Measurements from ENCODE around the gene SGIP1.

SGIP1 gene

GRCh38 chr1:66535853-66536252 is 1.9 kb downstream of the SGIP1 start:
- no peak for DNase-seq
- no peaks in the 10 kb centered on the region for H3K79me2 ChIP-seq (ENCODE audit: low read length)

GRCh38 chr1:66537718-66538117 is 3.8 kb downstream of the SGIP1 start:
- H3K79me2 ChIP-seq (ENCODE audit: low read length) = no peaks in the 10 kb centered on the region
- no peak overlapping the region for H2AFZ ChIP-seq (ENCODE audit: low read length)
- H3K36me3 ChIP-seq (replicated peaks; ENCODE audit: insufficient read depth, low read length) = no peaks in the 10 kb centered on the region
- no peaks in the 10 kb centered on the region for H3K9me2 ChIP-seq (replicated peaks; ENCODE audit: insufficient read depth, low read length)
- H3K4me1 ChIP-seq (ENCODE audit: low read length) = no peaks in the 10 kb centered on the region
- H3F3A ChIP-seq (ENCODE audit: insufficient read depth, low read length) = no peaks in the 10 kb centered on the region
- H3K27ac ChIP-seq (ENCODE audit: low read length) = no peak overlapping the region
- no peak for DNase-seq
- no peak for TF ChIP-seq EZH2 (optimal IDR thresholded peaks at IDR 0.05; ENCODE audit: low read depth, low read length)
- no peak for TF ChIP-seq EZH2phosphoT487 (IDR thresholded peaks at IDR 0.05; ENCODE audit: low read length)
- TF ChIP-seq, protein P1, sequence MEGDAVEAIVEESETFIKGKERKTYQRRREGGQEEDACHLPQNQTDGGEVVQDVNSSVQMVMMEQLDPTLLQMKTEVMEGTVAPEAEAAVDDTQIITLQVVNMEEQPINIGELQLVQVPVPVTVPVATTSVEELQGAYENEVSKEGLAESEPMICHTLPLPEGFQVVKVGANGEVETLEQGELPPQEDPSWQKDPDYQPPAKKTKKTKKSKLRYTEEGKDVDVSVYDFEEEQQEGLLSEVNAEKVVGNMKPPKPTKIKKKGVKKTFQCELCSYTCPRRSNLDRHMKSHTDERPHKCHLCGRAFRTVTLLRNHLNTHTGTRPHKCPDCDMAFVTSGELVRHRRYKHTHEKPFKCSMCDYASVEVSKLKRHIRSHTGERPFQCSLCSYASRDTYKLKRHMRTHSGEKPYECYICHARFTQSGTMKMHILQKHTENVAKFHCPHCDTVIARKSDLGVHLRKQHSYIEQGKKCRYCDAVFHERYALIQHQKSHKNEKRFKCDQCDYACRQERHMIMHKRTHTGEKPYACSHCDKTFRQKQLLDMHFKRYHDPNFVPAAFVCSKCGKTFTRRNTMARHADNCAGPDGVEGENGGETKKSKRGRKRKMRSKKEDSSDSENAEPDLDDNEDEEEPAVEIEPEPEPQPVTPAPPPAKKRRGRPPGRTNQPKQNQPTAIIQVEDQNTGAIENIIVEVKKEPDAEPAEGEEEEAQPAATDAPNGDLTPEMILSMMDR (IDR thresholded peaks at IDR 0.05; ENCODE audit: low read length) = no peak
- H4K20me1 ChIP-seq (ENCODE audit: insufficient read depth, low read length) = no peaks in the 10 kb centered on the region
- no peak overlapping the region for H3K9ac ChIP-seq (ENCODE audit: low read length)
- H3K9me3 ChIP-seq (replicated peaks; ENCODE audit: insufficient read depth, low read length) = no peaks in the 10 kb centered on the region
- H3K4me2 ChIP-seq (ENCODE audit: low read depth, low read length) = no peak overlapping the region
- no peaks in the 10 kb centered on the region for H3K27me3 ChIP-seq (replicated peaks; ENCODE audit: insufficient read depth, low read length)
- H3K4me3 ChIP-seq (ENCODE audit: low read length) = no peak overlapping the region

More at GRCh38 chr1:66535853-66536252, 1.9 kb downstream of the SGIP1 start:
- H4K20me1 ChIP-seq (ENCODE audit: insufficient read depth, low read length) = no peaks in the 10 kb centered on the region
- no peak overlapping the region for H3K27ac ChIP-seq (ENCODE audit: low read length)
- H3K9me2 ChIP-seq (replicated peaks; ENCODE audit: insufficient read depth, low read length) = no peaks in the 10 kb centered on the region
- no peak overlapping the region for H3K4me2 ChIP-seq (ENCODE audit: low read depth, low read length)
- H3F3A ChIP-seq (ENCODE audit: insufficient read depth, low read length) = no peaks in the 10 kb centered on the region
- no peaks in the 10 kb centered on the region for H3K9me3 ChIP-seq (replicated peaks; ENCODE audit: insufficient read depth, low read length)
- TF ChIP-seq EZH2phosphoT487 (IDR thresholded peaks at IDR 0.05; ENCODE audit: low read length) (no peak), EZH2 (optimal IDR thresholded peaks at IDR 0.05; ENCODE audit: low read depth, low read length) (no peak)
- TF ChIP-seq, protein P1 (IDR thresholded peaks at IDR 0.05; ENCODE audit: low read length) = no peak
- H3K4me3 ChIP-seq (ENCODE audit: low read length) = no peak overlapping the region
- no peaks in the 10 kb centered on the region for H3K36me3 ChIP-seq (replicated peaks; ENCODE audit: insufficient read depth, low read length)
- no peak overlapping the region for H3K9ac ChIP-seq (ENCODE audit: low read length)
- no peaks in the 10 kb centered on the region for H3K27me3 ChIP-seq (replicated peaks; ENCODE audit: insufficient read depth, low read length)
- no peak overlapping the region for H2AFZ ChIP-seq (ENCODE audit: low read length)
- H3K4me1 ChIP-seq (ENCODE audit: low read length) = no peaks in the 10 kb centered on the region

GRCh38 chr1:66539491-66539890 is 5.5 kb downstream of the SGIP1 start:
- no peak overlapping the region for H3K4me3 ChIP-seq (ENCODE audit: low read length)

More at GRCh38 chr1:66539491-66539890, 5.5 kb downstream of the SGIP1 start:
- no peak overlapping the region for H3K27ac ChIP-seq (ENCODE audit: low read length)
- DNase-seq = no peak
- no peaks in the 10 kb centered on the region for H3K9me2 ChIP-seq (replicated peaks; ENCODE audit: insufficient read depth, low read length)
- H3K4me1 ChIP-seq (ENCODE audit: low read length) = no peaks in the 10 kb centered on the region
- H3K79me2 ChIP-seq (ENCODE audit: low read length) = no peaks in the 10 kb centered on the region
- H3K4me2 ChIP-seq (ENCODE audit: low read depth, low read length) = no peak overlapping the region
- no peaks in the 10 kb centered on the region for H3K9me3 ChIP-seq (replicated peaks; ENCODE audit: insufficient read depth, low read length)
- H3K27me3 ChIP-seq (replicated peaks; ENCODE audit: insufficient read depth, low read length) = no peaks in the 10 kb centered on the region
- no peak overlapping the region for H3K9ac ChIP-seq (ENCODE audit: low read length)
- H3F3A ChIP-seq (ENCODE audit: insufficient read depth, low read length) = no peaks in the 10 kb centered on the region
- no peak overlapping the region for H2AFZ ChIP-seq (ENCODE audit: low read length)
- no peaks in the 10 kb centered on the region for H3K36me3 ChIP-seq (replicated peaks; ENCODE audit: insufficient read depth, low read length)
- H4K20me1 ChIP-seq (ENCODE audit: insufficient read depth, low read length) = no peaks in the 10 kb centered on the region
- TF ChIP-seq EZH2 (optimal IDR thresholded peaks at IDR 0.05; ENCODE audit: low read depth, low read length) (no peak), EZH2phosphoT487 (IDR thresholded peaks at IDR 0.05; ENCODE audit: low read length) (no peak)
- TF ChIP-seq, protein P1 (IDR thresholded peaks at IDR 0.05; ENCODE audit: low read length) = no peak
